K562 (cell line): Measurements from ENCODE around the gene RNF166. TPM values are rescaled to one million over a fixed set of nuclear protein-coding genes. Genes with fewer than 3 reads are reported as not detected.
A peak's percentile ranks its signal among the peaks of the same experiment; 100 is the strongest.

ENCODE experiments used
- ARID3A ChIP-seq: IDR thresholded peaks from 2 replicates; pipeline ENCODE4 v1.6.1; 2012; ENCODE audit warnings: low read depth, low read length, improper control_type of control experiment, borderline replicate concordance
- DMBX1 ChIP-seq: fragments of 250-450 bp; sonication (Bioruptor Pico); IDR thresholded peaks from 2 replicates; pipeline ENCODE4 v1.8.0; 2022; ENCODE audit warnings: inconsistent platforms, mild to moderate bottlenecking, moderate library complexity, borderline replicate concordance
- E2F1 ChIP-seq: sonication (generic); formaldehyde crosslinking; IDR thresholded peaks from 2 replicates; pipeline ENCODE4 v1.8.1; 2023; ENCODE audit warnings: mild to moderate bottlenecking, missing genetic modification reagents, moderate library complexity
- GABPB2 ChIP-seq: fragments of 250-450 bp; sonication (Bioruptor Pico); conservative IDR thresholded peaks from 2 replicates; pipeline ENCODE4 v1.5.1; 2021; ENCODE audit warnings: mild to moderate bottlenecking
- MTF1 ChIP-seq: fragments of 250-450 bp; sonication (Bioruptor Pico); IDR thresholded peaks from 2 replicates; pipeline ENCODE4 v1.9.0; 2021; ENCODE audit warnings: moderate library complexity, mild to moderate bottlenecking, inconsistent platforms, borderline replicate concordance
- NRF1 ChIP-seq, 2 experiments: fragments of 450-650 bp; IDR thresholded peaks in 1 of 2; conservative IDR thresholded peaks in 1 of 2; 2 replicates each; pipeline ENCODE4 v1.6.1; 2014; ENCODE audit warnings: mild to moderate bottlenecking in 2 of 2
- SLC30A9 ChIP-seq: fragments of 250-450 bp; sonication (Bioruptor Pico); IDR thresholded peaks from 2 replicates; pipeline ENCODE4 v1.8.0; 2022; ENCODE audit warnings: mild to moderate bottlenecking, moderate library complexity
- SMARCC2 ChIP-seq: fragments of 450-650 bp; IDR thresholded peaks from 2 replicates; pipeline ENCODE4 v1.6.1; 2017; ENCODE audit warnings: antibody characterized with exemption, moderate library complexity, mild to moderate bottlenecking, low read depth
- ZBTB33 ChIP-seq: sonication (generic); formaldehyde crosslinking; IDR thresholded peaks from 2 replicates; pipeline ENCODE4 v1.8.1; 2023; ENCODE audit warnings: mild to moderate bottlenecking, missing genetic modification reagents
- ZBTB9 ChIP-seq: fragments of 450-650 bp; formaldehyde crosslinking; IDR thresholded peaks from 2 replicates; pipeline ENCODE4 v1.4.0; 2020; ENCODE audit warnings: mild to moderate bottlenecking, moderate library complexity
- ZNF592 ChIP-seq: fragments of 450-650 bp; IDR thresholded peaks from 2 replicates; pipeline ENCODE4 v1.6.1; 2017; ENCODE audit warnings: antibody characterized with exemption, mild to moderate bottlenecking
- ZZZ3 ChIP-seq: fragments of 450-650 bp; IDR thresholded peaks from 2 replicates; pipeline ENCODE4 v1.6.1; 2016; ENCODE audit warnings: antibody characterized with exemption, mild to moderate bottlenecking, moderate library complexity
- polyA plus RNA-seq, 8 experiments: library from polyadenylated mRNA; depleted of rRNA in 4 of 8; stranded (reverse) in 5 of 8; unstranded in 3 of 8; fragments of >200 nt; fragmentation: Nextera tagmentation in 2 of 8; fragmentation: Illumina TruSeq in 1 of 8; extraction: Ambion mirVana in 2 of 8; extraction: Trizol in 1 of 8; gene quantifications; 2 replicates each; pipeline versions ENCODE4 v1.2.1 to v1.2.3, GENCODE V29; 2011 to 2014; ENCODE audit warnings: inconsistent platforms in 1 of 8, missing spikeins in 1 of 8
- total RNA-seq, 7 experiments: library from RNA; depleted of rRNA in 6 of 7; stranded (reverse); fragments of >200 nt in 6 of 7; fragmentation: Illumina TruSeq in 2 of 7; extraction: Trizol in 2 of 7; gene quantifications; 2 replicates each; pipeline versions ENCODE4 v1.2.1 to v1.2.3, GENCODE V29; 2011 to 2021; ENCODE audit warnings: low replicate concordance in 1 of 7
- TF ChIP-seq, protein P1 (sequence below): fragments of 450-650 bp; formaldehyde crosslinking; IDR thresholded peaks from 2 replicates; pipeline ENCODE4 v1.4.0; 2022; ENCODE audit warnings: mild to moderate bottlenecking, moderate library complexity

RNF166 gene
- total and polyA plus RNA-seq, 9 of the 15 experiments (the other 6 are each of a cell fraction or from before 2014, with no cell fraction given), result 0.56 to 60.3 (median 19.5) TPM

DNA sequence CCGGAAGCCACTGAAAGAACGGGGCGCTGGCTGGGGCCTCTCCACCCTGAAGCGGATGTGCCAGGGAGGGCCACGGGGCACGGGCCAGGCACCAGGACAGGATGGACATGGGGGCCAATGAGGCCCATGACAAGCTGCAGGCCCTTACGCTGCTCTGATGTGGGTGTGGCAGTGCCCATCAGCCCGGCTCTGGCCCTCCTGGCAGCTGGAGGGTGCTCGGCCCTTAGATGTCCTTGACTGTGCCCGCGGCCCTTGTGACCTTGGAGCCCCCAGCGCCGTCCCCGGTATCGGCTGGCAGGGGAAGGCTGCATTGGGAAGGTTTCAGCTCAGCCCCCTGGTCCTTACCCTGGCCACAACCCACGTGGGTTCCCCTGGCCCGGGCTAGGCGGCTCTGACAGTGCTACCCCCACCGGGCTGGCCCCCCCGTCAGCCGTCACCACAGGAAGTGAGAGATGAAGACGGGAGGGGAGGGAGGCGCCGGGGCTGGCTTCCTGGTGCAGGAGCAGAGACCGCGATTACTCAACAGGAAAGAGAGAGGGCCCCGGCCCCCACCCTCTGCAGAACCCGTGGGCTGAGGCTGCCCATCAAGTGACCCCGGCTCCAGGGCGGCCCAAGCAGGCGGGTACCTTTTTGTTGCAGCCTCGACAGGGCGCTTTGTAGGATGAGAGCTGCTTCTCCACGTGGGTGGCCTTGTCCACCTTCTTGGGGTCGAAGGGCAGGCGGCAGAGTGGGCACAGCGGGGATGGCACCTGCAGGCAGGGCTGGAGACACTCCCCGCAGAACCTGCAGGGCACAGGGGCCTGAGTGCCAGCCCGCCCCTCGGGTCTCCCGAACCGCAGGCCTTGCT, 5.3 kb downstream of the RNF166 start (continued):
- TF ChIP-seq SMARCC2, result no peak
- peak in 1 of 2 experiments; percentile 49; a peak in 2 of 4 replicates for TF ChIP-seq NRF1 (conservative IDR thresholded peaks at IDR 0.05 in 1 of 2, IDR thresholded peaks at IDR 0.05 in 1 of 2)
- TF ChIP-seq MTF1 (CRISPR knock-in tag), result no peak
- peak; percentile 61; the same call in 1 of the 2 replicates for TF ChIP-seq ZBTB9 (CRISPR knock-in tag)
- TF ChIP-seq ZBTB33 (CRISPR knock-in tag), result peak; percentile 4; the same call in 1 of the 2 replicates
- TF ChIP-seq GABPB2 (CRISPR knock-in tag), result no peak
- TF ChIP-seq ARID3A, result no peak
- 0 out of 2 replicates have a peak, but pooled peaks have one; percentile 19 for TF ChIP-seq DMBX1 (CRISPR knock-in tag)
- TF ChIP-seq E2F1 (CRISPR knock-in tag), result peak; percentile 47; the same call in 1 of the 2 replicates
- TF ChIP-seq, protein P1, sequence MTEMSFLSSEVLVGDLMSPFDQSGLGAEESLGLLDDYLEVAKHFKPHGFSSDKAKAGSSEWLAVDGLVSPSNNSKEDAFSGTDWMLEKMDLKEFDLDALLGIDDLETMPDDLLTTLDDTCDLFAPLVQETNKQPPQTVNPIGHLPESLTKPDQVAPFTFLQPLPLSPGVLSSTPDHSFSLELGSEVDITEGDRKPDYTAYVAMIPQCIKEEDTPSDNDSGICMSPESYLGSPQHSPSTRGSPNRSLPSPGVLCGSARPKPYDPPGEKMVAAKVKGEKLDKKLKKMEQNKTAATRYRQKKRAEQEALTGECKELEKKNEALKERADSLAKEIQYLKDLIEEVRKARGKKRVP, result no peak
- no peak for TF ChIP-seq ZZZ3
- TF ChIP-seq ZNF592, result peak; percentile 57; the same call in 1 of the 2 replicates
- no peak for TF ChIP-seq SLC30A9 (CRISPR knock-in tag)
